ENCODE measurements around the gene IL1RAPL1. TPM values are rescaled to one million over a fixed set of nuclear protein-coding genes. Genes with fewer than 3 reads are reported as not detected.

Gene IL1RAPL1
- total and polyA plus RNA-seq, 2 donors (not counting 1 experiment from before 2014, with no cell fraction given): 0.25 to 2.8 TPM

DNA sequence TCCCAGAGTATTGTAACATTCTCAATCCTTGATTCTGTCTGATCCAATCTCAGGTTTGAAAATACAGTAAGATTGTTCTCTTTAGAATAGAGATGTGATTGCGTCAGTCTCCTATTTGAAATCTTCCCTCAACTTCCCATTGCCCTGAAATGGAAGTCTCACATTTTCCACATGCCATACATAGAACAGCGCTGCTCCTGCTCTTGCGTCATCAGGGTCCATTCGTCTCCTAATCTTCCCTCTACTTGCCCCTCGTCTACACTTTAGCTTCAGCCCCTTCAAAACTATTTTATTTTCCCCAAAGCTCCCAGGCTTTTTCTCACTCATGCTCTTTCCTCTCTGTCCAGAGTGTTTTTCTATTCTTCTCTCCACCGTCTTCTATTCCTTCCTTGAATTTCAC lies 1326.4 kb downstream of the IL1RAPL1 start:
- Histone ChIP-seq H2AFZ (ENCODE audit: low read length) (no peak overlapping the region), H3K9me3 (ENCODE audit: control insufficient read depth, insufficient read depth, low read depth, low read length) (no peaks in the 10 kb centered on the region), H3K27me3 (ENCODE audit: control insufficient read depth, insufficient read depth, low read length) (no peaks in the 10 kb centered on the region), H3K4me1 (ENCODE audit: control insufficient read depth, extremely low read depth, insufficient read depth, low read length) (no peaks in the 10 kb centered on the region), H3K36me3 (ENCODE audit: control insufficient read depth, insufficient read depth, low read length) (no peaks in the 10 kb centered on the region), H4K20me1 (ENCODE audit: control insufficient read depth, extremely low read depth, insufficient read depth, low read length) (no peaks in the 10 kb centered on the region), H3K27ac (ENCODE audit: insufficient read depth, low read length) (no peak overlapping the region), H3K9ac (ENCODE audit: insufficient read depth, low read length) (no peak overlapping the region), H3K4me3 (replicated peaks in 1 of 4; ENCODE audit: control extremely low read depth in 1 of 4, insufficient read depth in 1 of 4, low read depth in 3 of 4, low read length in 4 of 4) (no peak overlapping the region), H3K4me2 (ENCODE audit: extremely low read depth, insufficient read depth, low read length) (no peak overlapping the region), H3K79me2 (ENCODE audit: control insufficient read depth, insufficient read depth, low read length) (no peaks in the 10 kb centered on the region)
- TF ChIP-seq, protein P1, sequence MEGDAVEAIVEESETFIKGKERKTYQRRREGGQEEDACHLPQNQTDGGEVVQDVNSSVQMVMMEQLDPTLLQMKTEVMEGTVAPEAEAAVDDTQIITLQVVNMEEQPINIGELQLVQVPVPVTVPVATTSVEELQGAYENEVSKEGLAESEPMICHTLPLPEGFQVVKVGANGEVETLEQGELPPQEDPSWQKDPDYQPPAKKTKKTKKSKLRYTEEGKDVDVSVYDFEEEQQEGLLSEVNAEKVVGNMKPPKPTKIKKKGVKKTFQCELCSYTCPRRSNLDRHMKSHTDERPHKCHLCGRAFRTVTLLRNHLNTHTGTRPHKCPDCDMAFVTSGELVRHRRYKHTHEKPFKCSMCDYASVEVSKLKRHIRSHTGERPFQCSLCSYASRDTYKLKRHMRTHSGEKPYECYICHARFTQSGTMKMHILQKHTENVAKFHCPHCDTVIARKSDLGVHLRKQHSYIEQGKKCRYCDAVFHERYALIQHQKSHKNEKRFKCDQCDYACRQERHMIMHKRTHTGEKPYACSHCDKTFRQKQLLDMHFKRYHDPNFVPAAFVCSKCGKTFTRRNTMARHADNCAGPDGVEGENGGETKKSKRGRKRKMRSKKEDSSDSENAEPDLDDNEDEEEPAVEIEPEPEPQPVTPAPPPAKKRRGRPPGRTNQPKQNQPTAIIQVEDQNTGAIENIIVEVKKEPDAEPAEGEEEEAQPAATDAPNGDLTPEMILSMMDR (conservative IDR thresholded peaks at IDR 0.05 in 1 of 2, IDR thresholded peaks at IDR 0.05 in 1 of 2; ENCODE audit: low read depth in 1 of 2, low read length in 2 of 2): no peak
- TF ChIP-seq EZH2 (IDR thresholded peaks at IDR 0.05; ENCODE audit: low read length, missing control alignments): no peak
- no peak for DNase-seq (ENCODE audit: low read depth in 2 of 2)

DNA sequence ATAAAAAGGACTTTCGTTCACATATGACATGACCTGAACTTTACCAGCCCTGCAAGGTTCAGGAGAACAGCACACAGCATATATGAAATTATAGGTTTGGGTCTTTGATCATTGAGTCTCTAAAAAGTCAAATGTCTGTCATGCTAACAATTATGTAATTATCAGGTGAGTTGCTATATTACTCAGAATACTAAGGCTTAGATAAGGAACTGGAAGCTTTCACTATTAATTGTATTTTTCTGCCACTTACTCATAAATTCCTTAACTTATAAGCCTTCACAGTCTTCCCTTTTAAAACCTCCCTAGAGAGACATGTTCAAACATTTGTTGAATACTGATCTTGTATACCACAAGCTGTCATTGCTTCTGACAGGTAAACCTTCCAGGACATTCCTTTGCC lies 1335.4 kb downstream of the IL1RAPL1 start:
- TF ChIP-seq, protein P1 (conservative IDR thresholded peaks at IDR 0.05 in 1 of 2, IDR thresholded peaks at IDR 0.05 in 1 of 2; ENCODE audit: low read depth in 1 of 2, low read length in 2 of 2): no peak
- no peak for TF ChIP-seq EZH2 (IDR thresholded peaks at IDR 0.05; ENCODE audit: low read length, missing control alignments)
- no peak overlapping the region for H3K27ac ChIP-seq (ENCODE audit: insufficient read depth, low read length)
- no peaks in the 10 kb centered on the region for H3K9me3 ChIP-seq (ENCODE audit: control insufficient read depth, insufficient read depth, low read depth, low read length)
- H3K4me3 ChIP-seq (replicated peaks in 1 of 4; ENCODE audit: control extremely low read depth in 1 of 4, insufficient read depth in 1 of 4, low read depth in 3 of 4, low read length in 4 of 4): no peak overlapping the region
- H2AFZ ChIP-seq (ENCODE audit: low read length): no peak overlapping the region
- H3K36me3 ChIP-seq (ENCODE audit: control insufficient read depth, insufficient read depth, low read length): no peaks in the 10 kb centered on the region
- no peaks in the 10 kb centered on the region for H3K4me1 ChIP-seq (ENCODE audit: control insufficient read depth, extremely low read depth, insufficient read depth, low read length)
- DNase-seq (ENCODE audit: low read depth in 2 of 2): no peak
- no peaks in the 10 kb centered on the region for H3K27me3 ChIP-seq (ENCODE audit: control insufficient read depth, insufficient read depth, low read length)
- H3K4me2 ChIP-seq (ENCODE audit: extremely low read depth, insufficient read depth, low read length): no peak overlapping the region
- no peaks in the 10 kb centered on the region for H4K20me1 ChIP-seq (ENCODE audit: control insufficient read depth, extremely low read depth, insufficient read depth, low read length)
- no peaks in the 10 kb centered on the region for H3K79me2 ChIP-seq (ENCODE audit: control insufficient read depth, insufficient read depth, low read length)
- no peak overlapping the region for H3K9ac ChIP-seq (ENCODE audit: insufficient read depth, low read length)

DNA sequence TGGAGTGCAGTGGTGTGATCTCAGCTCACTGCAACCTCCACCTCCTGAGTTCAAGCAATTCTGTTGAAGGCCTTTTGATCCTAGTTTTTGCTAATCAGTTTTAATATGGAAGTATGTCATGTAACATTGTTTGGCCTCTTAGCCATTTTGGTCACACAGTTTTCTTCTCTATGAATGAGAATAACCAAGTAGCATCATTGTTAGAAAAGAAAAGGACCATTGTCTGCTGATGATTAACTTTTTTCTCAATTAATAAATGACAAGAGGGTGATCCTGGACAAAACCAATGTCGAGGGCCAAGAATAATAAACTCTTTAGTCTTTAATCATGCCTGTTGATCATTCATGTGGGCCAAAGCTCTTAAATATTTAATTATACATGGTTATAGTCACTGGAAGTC lies 1338.8 kb downstream of the IL1RAPL1 start:
- peak in 1 of 2 donors; percentile 29 for DNase-seq (ENCODE audit: low read depth in 2 of 2)
- TF ChIP-seq, protein P1 (conservative IDR thresholded peaks at IDR 0.05 in 1 of 2, IDR thresholded peaks at IDR 0.05 in 1 of 2; ENCODE audit: low read depth in 1 of 2, low read length in 2 of 2): no peak
- TF ChIP-seq EZH2 (IDR thresholded peaks at IDR 0.05; ENCODE audit: low read length, missing control alignments): no peak
- no peak overlapping the region for H3K4me3 ChIP-seq (replicated peaks in 1 of 4; ENCODE audit: control extremely low read depth in 1 of 4, insufficient read depth in 1 of 4, low read depth in 3 of 4, low read length in 4 of 4)
- no peak overlapping the region for H3K9ac ChIP-seq (ENCODE audit: insufficient read depth, low read length)
- H3K4me2 ChIP-seq (ENCODE audit: extremely low read depth, insufficient read depth, low read length): no peak overlapping the region
- no peaks in the 10 kb centered on the region for H3K9me3 ChIP-seq (ENCODE audit: control insufficient read depth, insufficient read depth, low read depth, low read length)
- H3K4me1 ChIP-seq (ENCODE audit: control insufficient read depth, extremely low read depth, insufficient read depth, low read length): no peaks in the 10 kb centered on the region
- no peak overlapping the region for H3K27ac ChIP-seq (ENCODE audit: insufficient read depth, low read length)
- no peaks in the 10 kb centered on the region for H3K79me2 ChIP-seq (ENCODE audit: control insufficient read depth, insufficient read depth, low read length)
- no peaks in the 10 kb centered on the region for H3K36me3 ChIP-seq (ENCODE audit: control insufficient read depth, insufficient read depth, low read length)
- H3K27me3 ChIP-seq (ENCODE audit: control insufficient read depth, insufficient read depth, low read length): no peaks in the 10 kb centered on the region
- H4K20me1 ChIP-seq (ENCODE audit: control insufficient read depth, extremely low read depth, insufficient read depth, low read length): no peaks in the 10 kb centered on the region
- H2AFZ ChIP-seq (ENCODE audit: low read length): no peak overlapping the region

Data from fibroblast of lung (primary cell).